ENCODE data around the gene FAM89B.

FAM89B gene

DNA sequence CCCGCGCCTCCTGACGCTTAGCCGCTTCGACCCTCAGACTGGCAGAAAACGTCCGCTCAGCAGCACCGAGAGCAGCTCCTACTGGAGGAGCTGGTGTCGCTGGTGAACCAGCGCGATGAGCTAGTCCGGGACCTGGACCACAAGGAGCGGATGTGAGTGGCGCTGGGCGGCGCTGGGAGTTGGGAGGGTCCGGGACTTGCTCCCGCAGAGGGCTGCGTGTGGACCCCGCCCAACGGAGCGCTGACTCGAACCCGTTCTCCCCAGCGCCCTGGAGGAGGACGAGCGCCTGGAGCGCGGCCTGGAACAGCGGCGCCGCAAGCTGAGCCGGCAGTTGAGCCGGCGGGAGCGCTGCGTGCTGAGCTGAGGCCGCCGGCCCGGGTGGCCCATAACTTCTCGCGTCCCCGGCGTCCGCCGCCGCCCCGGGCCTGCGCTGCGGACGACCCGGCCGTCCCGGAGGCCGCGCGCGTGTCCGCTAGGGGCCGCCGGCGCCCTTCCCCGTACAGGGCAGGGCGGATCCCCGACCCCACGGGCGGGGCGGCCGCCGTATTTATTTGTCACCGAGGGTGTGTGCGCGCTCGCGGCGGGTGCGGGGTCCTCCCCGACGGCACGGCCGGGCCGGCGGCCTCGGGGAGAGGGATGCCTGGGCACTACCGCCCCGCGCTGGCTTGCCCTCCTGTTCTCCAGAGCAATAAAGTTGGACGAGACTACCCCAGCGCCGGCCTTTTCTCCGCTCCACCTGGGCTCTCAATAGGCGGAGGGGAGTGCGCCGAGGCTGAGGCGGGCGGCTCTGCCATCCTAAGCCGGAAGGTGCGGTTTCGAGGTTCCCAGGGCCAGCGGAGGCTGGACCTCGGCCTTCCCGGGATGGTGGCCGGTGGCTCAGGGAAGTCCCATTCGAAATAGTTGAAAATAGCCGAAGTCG, 19.9 kb downstream of the FAM89B start:
- DNase-seq, result no peak

DNA sequence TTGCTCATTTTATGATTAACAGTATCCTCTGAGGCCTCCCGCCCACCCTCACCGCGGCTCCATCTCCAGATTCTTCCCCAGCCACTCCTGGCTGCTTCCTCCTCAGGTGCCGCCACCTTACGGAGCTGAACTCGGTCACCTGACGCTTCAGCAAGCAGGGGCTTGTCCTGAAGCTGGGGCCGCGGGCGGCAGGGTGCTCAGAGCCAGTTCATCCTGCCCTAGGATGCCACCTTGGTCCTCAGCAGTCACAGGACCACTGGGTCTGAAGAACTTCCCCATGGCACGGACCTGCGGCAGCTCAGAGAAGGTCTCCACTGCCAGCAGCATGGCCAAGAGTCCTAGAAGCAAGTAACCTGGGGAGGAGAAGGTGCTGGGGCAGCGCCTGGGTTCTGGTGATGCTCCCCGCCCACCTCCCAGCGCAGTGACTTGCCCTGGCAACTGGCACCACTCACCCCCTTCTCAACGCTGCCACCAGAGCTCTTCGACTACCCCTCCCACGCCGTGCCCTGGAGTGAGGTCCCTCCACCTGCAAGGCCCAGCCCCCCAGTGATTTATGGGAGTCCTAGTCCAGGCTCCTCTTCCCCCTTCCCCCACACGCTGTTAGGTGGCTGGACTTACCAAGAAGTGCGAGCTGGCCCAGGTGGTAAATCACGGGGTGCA, 20.6 kb downstream of the FAM89B start:
- DNase-seq, result no peak

DNA sequence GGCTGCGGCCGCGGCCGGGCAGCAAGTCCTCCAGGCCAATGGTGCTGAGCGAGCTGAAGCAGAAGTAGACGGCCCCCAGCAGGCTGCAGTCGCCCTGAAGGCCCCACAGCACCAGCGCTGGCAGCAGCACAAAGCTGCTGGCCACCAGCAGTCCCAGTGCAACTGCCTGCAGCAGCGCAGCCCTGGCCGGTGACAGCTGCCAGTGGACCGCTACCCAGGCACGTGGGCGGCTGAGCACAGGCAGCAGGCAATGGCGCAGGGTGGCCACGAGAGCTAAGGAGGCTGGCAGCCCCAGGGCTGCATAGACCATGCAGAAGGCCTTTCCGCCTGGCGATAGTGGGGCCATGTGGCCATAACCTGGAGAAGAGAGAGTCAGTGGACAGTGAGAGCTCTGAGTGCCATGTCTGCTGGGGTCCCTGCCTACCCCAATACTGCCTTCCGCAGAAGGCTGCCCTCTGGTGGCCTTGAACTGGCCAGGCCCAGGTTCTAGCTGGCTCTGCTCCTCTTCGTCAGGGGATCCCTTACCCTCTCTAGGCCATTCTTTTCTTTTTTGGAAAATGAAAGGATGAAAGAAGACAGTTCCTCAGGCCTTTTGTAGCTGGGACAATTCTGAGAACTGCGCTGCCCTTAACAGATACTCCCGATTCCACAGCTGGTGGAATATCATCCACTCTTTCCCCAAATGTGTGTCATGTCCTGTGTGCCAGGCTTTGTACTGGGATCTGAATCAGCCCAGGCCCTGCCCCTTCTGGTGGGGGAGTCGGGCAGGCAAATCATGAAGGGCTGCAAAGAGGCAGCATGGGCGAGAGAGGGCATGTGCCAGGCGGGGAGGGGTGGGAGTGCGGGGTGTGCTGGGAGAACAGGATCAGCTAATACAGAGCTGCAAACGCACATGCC, 21.4 kb downstream of the FAM89B start:
- DNase-seq, result no peak

DNA sequence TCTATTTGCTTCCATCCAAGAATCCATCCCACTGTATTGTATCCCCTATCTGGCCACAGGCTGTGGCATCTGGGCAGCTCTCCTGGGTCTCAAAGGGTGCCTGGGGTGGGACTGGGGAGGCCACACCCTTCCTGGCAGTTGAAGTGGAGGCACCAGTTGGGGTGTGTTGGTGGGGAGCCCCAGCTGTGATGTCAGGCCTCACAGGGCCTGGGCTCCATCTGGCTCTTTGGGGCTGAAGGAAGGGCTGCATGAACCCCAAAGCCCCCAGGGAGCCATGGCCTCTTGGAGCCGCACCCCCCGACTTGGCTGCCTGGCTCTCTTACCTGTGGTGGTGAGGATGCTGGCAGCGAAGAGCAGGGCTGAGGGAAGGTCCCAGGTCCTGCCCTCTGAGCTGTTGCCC, 22.8 kb downstream of the FAM89B start:
- DNase-seq, result no peak

DNA sequence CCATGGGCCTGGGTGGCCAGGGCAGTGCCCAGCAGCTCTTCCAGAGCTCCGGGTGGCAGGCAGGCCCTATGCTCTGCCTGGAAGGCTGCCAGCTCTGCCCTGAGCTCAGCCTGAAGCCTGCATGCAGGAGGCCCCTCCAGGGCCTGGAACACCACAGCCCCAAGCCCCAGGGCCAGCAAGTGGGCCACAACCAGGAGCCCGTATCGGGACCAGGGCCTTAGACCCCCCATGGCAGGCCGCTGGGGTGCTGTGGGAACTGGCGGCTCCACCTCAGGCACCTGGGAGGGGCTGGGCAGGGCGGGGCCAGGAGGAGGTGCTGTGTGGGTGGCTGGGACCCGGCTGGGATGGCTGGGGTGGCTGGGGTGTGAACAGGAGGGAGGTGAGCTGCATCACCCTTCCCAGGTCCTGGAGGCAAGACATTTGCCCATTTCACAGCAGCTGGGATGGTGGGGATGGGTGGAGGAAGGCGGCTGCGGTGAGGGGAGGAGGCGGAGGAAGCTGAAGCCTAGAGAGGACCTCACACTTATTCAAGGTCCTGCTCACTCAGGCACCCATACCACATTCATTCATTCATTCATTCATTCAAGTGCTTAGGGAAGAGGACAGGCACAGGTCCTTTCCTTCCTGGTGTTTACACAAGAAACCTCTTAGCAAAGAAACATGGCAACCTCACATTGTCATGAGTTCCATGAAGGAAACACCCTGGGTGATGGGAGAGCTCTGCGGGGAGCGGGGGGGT, 23.4 kb downstream of the FAM89B start, which contains the start of gene KCNK7:
Gene KCNK7, minus strand, starts transcription at position 258 of the 739 bp plus-strand sequence. Its CDS starts 28 bp downstream, at position 230.
- no peak for DNase-seq

DNA sequence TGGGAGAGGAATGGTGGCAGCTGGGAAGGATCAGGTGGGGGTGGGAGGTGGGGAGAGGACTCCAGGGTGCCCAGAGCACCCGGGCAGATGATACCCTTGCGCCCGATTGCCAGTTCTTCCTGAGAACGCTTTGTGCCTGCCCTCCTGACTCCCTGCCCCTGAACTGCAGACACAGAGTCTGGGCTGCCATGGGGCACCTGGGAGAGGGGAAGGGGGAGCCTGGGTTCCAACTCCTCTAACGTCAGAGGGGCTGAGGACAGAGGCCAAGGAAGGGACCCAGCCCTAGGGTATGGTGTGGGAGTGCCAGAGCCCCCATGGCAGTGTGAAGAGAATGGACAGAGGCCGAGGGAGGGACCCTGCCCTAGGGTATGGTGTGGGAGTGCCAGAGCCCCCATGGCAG, 24.2 kb downstream of the FAM89B start:
- DNase-seq, result no peak

DNA sequence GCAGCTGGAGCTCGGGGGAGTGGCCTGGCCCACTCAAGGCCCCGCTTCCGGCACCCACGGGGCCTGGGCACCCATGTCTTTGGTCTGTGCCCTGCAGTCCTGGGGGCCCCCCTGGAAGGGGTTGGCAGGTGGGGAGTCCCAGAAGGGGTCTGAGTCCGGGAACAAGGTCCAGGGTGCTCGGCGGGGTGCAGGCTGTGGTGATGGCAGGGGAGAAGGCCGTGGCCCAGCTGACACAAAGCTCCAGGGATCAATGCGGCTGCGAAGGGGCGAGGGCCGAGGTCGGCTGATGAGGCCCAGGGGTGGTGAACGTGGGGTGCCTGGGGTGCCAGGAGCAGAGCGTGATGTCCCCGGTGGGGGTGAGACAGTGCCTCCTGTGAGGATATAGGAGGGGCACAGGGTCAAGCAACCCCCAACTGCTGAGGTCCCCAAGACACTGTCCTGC, 25.9 kb downstream of the FAM89B start:
- no peak for DNase-seq

DNA sequence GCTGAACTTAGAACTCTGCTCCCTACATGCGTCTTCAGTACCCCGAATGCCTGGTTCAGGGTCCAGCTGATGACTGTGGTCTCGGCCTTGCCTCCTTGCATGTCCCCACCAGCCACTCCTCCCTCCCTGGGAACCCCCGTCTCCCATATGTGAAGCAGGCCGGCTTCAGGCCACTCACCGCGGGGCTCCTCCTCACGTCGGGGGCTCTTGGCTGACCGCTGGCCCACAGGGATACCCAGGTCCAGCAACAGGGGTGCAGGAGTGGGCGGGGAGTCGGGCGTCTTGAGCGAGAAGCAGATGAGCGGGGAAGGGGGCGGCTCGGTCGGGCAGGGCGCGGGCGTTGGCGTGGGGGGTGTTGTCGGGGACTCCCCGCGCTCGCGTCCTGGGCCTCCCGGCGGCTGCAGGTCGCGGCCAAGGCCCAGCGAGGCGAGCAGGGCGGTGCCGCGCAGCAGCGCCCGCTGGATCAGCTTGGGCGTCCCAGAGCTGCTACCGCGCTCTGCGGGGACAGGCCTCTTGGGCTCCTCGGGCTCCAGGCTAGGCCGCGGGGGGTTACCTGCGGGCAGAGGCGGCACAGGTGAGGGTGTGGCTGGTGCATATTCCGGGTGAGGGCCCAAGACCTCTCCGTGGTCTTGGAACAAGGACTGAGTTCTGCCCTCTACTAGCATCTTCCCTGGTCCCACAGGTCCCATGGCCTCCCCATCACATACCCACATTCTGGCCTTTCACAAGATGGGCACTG, 27.0 kb downstream of the FAM89B start:
- DNase-seq, result no peak

DNA sequence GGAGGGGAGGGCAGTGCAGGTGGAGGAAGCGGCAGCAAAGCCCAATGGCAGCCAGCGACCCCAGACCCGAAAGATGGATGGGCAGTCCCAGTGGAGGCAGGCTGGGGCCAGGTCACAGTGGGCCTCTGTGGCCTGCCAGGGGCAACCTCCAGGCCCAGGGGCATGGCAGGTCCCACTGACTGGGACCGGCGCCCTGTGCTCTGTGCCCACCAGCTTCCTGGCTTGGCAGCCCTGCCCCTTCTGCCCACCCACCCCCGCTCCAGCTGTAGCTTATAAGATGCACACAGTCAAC, 27.6 kb downstream of the FAM89B start:
- no peak for DNase-seq

DNA sequence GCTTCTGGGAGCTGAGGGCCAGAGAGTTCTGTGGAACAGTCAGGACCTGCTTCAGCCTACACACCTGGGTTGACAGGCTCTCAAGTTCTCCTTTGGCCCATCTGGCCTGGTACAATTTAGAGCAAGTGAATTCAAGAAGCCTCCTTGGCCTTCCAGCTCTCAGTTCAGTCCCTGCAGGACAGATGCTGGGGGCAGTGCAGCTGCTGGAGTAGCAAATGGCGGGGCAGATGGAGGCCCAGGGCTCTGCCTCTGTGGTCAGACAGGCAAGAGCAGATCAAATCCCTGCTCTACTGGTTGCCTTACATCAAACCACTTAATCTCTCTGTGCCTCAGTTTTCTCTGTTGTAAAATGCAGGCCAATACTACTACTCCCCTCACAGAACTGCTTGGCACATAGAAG, 31.9 kb downstream of the FAM89B start:
- DNase-seq, result no peak

DNA sequence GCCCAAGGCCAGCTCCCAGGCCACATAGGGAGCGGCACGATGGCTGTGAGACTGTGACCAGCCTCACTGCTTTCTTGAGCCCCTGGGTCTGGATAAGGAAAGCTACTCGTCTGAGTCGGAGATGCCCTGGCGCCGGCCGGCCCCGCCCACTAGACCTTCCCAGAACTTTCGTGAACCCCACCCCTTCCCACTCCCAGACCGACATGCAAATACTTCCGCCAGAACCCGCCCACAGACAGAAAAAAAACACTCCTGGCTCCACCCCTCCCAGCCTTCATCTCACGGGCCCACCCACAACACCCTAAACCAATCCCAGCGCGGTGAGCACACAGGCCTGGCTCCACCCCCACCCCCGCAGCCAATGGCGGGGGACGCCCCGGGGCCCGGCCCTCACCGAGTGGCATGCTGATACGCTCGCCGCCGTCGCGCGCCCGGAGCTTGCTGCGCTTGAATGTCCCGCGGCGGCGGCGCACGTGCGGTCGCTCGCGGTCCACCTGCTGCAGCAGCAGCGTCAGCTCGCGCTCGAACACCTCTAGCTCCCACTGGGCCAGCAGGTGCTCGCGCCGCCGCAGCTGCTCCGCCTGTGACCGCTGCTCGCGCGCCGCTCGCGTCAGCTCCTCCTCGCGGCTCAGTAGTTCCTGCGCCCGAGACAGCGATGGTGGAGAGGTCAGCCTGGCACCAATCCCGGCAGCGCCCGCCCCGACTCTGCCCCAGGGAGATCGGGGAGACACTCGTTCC, 34.7 kb downstream of the FAM89B start:
- peak; percentile 83 for DNase-seq

DNA sequence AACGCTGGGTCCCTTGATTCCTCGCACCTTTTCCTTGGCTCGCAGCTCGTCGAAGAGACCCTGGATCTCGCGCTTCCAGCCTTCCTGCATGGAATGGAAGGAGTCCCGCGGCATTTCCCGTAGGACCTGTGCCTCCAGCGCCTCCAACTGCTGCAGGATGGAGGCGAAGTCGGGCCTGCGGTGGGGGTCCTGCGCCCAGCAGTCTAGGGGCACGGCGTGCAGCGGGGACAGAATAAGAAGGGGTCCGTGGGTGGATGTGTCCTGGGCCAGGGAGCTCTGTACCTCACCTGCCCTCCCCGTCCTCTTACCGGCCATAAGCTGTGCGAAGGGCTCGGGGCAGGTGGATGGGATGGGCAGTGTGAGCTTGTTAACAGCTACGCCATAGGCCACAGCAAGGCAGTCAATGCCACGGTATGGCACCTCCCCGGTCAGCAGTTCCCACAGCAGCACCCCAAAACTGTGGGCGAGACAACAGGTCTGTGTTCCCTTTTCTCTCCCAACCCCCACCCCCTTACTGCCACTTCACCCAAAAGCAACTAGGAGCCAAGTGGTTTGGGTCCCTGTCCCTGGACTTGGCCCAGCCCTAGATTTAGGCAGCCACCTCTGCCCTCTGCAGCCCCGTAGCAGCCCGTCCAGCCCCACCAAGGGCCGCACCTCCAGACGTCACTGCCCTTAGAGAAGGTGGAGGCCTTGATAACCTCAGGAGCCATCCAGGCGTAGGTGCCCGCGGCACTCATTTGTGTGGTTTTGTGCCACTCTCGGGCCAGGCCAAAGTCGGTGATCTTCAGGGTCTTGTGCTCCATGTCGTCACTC, 35.5 kb downstream of the FAM89B start:
- no peak for DNase-seq

DNA sequence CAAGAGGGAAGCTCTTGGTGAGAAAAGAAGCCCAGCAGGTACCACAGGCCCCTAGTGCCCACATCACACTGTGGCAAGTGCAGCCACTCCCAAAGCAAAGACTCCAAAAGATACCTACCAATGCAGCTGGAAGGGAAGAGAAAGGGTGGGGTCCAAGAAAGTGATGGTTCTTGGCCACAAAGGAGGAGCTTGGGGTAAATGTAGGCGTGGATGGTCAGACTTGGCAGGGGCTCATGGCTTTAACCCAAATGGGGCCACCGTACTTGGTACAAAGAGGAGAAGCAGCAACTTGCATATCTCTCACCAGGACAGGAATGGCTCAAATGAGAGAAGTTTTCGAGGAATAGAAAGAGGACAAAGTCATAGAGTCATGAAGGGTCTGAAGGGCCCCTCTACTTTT, 36.9 kb downstream of the FAM89B start:
- DNase-seq, result no peak

DNA sequence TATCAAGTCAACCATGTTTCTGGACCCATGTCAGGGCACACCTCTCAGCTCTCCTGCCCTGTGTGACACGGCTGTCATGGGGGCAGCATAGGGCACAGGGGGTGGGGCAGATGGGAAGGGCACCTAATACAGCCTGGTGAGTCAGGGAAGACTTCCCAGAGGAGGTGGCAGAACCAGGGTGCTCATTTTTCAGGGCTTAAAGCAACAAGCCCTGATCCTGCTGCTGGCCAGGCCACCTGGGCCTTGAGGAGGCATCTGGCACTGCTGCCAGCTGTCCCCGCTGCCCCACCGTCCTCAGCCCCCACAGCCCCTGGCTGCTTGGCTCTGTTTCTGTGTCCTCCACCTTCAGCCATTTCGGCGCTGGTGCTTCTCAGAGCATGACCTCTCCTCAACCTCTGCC, 37.3 kb downstream of the FAM89B start:
- no peak for DNase-seq

DNA sequence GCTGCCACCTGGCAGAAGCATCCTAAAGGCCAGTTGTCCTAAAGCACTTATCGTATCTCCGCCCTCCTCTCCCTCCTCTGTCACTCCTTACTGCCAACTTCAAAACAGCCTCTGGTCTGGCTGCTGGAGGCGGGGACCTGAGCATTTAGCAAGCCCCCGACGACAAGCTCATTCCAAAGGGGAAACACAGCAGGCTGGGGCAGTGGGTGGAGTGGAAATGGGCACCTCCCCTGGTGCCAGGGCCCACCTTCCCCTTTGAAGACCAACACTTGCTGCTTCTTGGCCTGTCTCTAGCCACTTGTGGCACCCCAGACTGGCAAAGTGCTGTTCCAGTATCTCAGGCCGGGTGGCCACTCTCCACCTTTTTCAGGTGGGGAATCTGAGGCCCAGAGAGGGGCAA, 38.1 kb downstream of the FAM89B start:
- DNase-seq, result no peak

DNA sequence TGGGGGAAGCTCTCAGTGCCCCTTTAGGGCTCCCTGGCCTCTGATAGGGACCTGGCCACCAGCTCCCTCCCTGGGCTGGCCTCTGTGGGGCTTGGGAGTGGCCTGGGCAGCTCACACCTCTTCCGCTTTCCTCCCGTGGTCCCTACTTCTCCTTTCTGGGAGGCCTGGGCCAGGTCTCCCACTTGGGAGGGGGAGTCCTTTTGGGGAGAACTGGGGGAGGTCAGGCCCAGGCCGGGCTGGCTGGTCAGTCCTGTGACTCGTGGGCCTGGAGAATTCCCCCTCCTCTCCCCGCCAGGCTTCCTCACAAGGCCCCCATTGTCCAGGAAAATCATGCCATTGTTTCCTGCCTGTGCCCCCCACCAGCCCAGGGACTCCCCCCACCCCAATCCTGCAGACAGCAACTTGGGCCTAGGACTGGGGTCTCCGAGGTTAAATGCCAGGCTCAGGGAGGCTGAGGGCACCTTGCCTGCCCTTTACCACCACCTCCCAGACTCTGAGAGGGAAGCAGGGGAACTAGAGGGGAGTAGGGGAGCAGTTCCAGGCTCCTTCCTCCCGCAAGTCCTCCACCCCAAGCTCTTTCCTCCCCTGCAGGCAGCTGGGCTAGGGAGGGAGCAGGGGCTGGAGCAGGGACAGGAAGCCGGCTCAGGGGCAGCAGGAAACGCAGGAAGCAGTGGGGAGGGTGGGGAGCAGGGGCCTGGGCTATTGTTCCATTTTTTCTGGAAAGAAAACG, 38.9 kb downstream of the FAM89B start:
- DNase-seq, result no peak

DNA sequence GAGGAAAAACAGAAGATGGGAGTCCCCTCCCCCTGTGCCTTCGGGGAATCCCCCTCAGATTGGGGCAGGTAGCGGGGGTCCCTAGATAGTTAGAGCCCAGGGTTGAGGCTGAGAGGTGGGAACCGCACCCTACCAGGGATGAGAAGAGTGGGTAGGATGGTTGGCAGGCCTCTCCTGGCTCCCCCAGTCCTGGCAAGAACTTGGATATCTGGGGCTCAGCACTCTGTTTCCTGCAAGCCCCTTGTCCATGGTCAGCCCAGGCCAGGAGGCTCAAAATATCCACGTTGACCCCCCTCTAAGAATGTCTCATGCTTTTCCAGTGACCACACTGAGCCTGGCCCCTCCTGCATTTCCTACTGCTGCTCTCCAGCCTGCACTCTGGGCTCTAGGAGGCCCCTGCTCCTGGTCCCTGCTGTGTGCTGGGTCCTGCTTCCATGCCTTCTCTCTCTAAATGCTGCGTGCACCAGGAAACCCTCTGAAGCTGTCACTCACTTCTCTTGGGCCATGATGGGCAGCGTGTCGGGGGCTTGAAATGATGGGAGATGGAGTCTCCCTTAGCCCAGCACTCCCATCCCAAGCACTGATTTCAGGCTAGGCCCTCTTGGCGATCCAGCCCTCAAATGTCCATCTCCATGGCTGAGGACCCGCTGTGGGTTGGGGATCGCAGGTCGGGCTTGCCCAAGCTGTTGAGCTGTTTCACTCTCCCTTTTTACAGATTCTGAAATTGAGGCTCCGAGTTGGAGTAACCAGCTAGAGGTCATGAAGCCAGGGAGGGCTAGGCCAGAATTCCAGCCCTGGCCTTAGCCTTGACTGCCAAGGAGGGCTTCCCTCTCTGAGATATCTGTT, 39.6 kb downstream of the FAM89B start:
- no peak for DNase-seq

DNA sequence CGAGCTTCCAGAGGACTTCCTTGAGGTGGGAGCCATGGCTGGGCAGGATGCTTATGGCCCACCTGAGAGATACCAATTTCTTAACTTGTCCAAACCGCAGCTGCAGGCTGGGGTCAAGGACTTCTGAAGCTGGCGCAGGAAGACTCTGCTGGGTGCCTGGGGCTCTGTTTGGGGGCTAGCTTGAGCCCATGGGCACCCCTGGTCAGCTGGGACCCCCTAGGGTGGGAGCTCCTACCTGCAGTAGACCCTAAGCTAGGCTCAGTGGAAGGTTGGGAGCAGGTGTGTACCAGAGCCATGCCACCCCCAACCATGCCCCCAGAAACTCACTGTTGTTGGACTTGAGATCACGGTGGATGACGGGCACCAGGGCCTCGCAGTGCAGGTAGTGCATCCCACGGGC, 40.4 kb downstream of the FAM89B start:
- no peak for DNase-seq
